H1 (cell line): ENCODE results near the gene ARHGEF12. TPM values are rescaled to one million over a fixed set of nuclear protein-coding genes. Genes with fewer than 3 reads are reported as not detected.

Source experiments
- CTCF ChIA-PET: fragments of 300-600 bp; sonication (Branson Sonifier 250); formaldehyde crosslinking; loops from one replicate; lab custom pipeline; 2021; ENCODE audit not compliant: partially characterized antibody; lab: Charles Lee
- POLR2A ChIA-PET: fragments of 300-600 bp; sonication (Branson Sonifier 250); formaldehyde crosslinking; loops from one replicate; lab custom pipeline; 2021; ENCODE audit warnings: inconsistent platforms; ENCODE audit not compliant: partially characterized antibody; lab: Charles Lee
- DNase-seq, 2 experiments: peaks; one replicate each; pipeline versions ENCODE4 v3.0.0 to v3.0.0-alpha.2; 2010 to 2022; ENCODE audit warnings: low spot score in 2 of 2, low read depth in 1 of 2, mixed read lengths in 1 of 2
- FAIRE-seq: peaks from 2 replicates; lab custom pipeline; 2011; peaks lifted over from hg19 to GRCh38; lab: Jason Lieb, UNC
- H2AFZ ChIP-seq: 2 replicates; pipeline ENCODE4 v1.8.1; 2012; ENCODE audit warnings: low read length, inconsistent platforms
- H2AK5ac ChIP-seq: 2 replicates; pipeline ENCODE4 v1.6.1; 2013; ENCODE audit warnings: low read depth, low read length
- H2BK120ac ChIP-seq: replicated peaks from 2 replicates; pipeline ENCODE3; 2013; ENCODE audit warnings: low read depth, low read length, inconsistent platforms
- H2BK12ac ChIP-seq: 2 replicates; pipeline ENCODE4 v1.6.1; 2013; ENCODE audit warnings: low read depth, low read length
- H2BK15ac ChIP-seq: 2 replicates; pipeline ENCODE4 v1.6.1; 2013; ENCODE audit warnings: low read length
- H2BK20ac ChIP-seq: 2 replicates; pipeline ENCODE4 v1.6.1; 2013; ENCODE audit warnings: low read length
- H2BK5ac ChIP-seq: 2 replicates; pipeline ENCODE4 v1.6.1; 2013; ENCODE audit warnings: low read depth, low read length
- H3K14ac ChIP-seq: 2 replicates; pipeline ENCODE4 v1.6.1; 2013; ENCODE audit warnings: inconsistent platforms; ENCODE audit not compliant: insufficient read length
- H3K18ac ChIP-seq: 2 replicates; pipeline ENCODE4 v1.6.1; 2013; ENCODE audit warnings: low read length; ENCODE audit errors: extremely low read depth
- H3K23ac ChIP-seq: 2 replicates; pipeline ENCODE4 v1.6.1; 2013; ENCODE audit warnings: inconsistent platforms; ENCODE audit not compliant: insufficient read length
- H3K23me2 ChIP-seq: 2 replicates; pipeline ENCODE4 v1.6.1; 2013; ENCODE audit warnings: low read depth, low read length
- H3K27ac ChIP-seq: 2 replicates; pipeline ENCODE4 v1.6.1; 2011; ENCODE audit warnings: low read depth, low read length, inconsistent platforms
- H3K27me3 ChIP-seq, 4 experiments: replicated peaks in 1 of 4; 1 replicate in 1 of 4; 2 replicates in 3 of 4; pipeline versions ENCODE4 v1.6.1 to v1.8.1; 2011 to 2013; ENCODE audit warnings: low read length in 3 of 4, mild to moderate bottlenecking in 3 of 4, inconsistent platforms in 2 of 4, mixed read lengths in 2 of 4, moderate library complexity in 1 of 4; ENCODE audit not compliant: control insufficient read depth in 3 of 4, insufficient read depth in 3 of 4; ENCODE audit errors: extremely low read depth in 1 of 4
- H3K36me3 ChIP-seq, 4 experiments: 2 replicates each; pipeline versions ENCODE4 v1.6.1 to v1.8.1; 2011 to 2013; ENCODE audit warnings: mild to moderate bottlenecking in 4 of 4, low read length in 3 of 4, moderate library complexity in 2 of 4, control low read depth in 1 of 4, inconsistent platforms in 1 of 4; ENCODE audit not compliant: insufficient read depth in 4 of 4, control insufficient read depth in 2 of 4
- H3K4ac ChIP-seq: replicated peaks from 2 replicates; pipeline ENCODE3; 2013; ENCODE audit warnings: low read length, low read depth, mixed read lengths, inconsistent platforms; ENCODE audit not compliant: insufficient read length
- H3K4me1 ChIP-seq, 4 experiments: replicated peaks in 1 of 4; 1 replicate in 1 of 4; 2 replicates in 3 of 4; pipeline versions ENCODE4 v1.6.1 to v1.8.1; 2011 to 2013; ENCODE audit warnings: low read length in 3 of 4, inconsistent platforms in 2 of 4, mixed read lengths in 1 of 4; ENCODE audit not compliant: insufficient read depth in 4 of 4, control insufficient read depth in 3 of 4
- H3K4me2 ChIP-seq, 2 experiments: 2 replicates each; pipeline versions ENCODE4 v1.6.1 to v1.8.1; 2011 to 2013; ENCODE audit warnings: low read depth in 2 of 2, low read length in 2 of 2, control low read depth in 1 of 2, inconsistent platforms in 1 of 2, mild to moderate bottlenecking in 1 of 2; ENCODE audit not compliant: insufficient read depth in 1 of 2
- H3K4me3 ChIP-seq, 4 experiments: fragments of 200-600, 300-600 bp in 1 of 4; sonication (generic), shearing (Covaris generic), sonication (Bioruptor Twin) in 1 of 4; 2 replicates each; pipeline versions ENCODE4 v1.5.1 to v1.8.1; 2011 to 2016; ENCODE audit warnings: low read length in 4 of 4, low read depth in 3 of 4, control low read depth in 2 of 4, inconsistent platforms in 2 of 4, mild to moderate bottlenecking in 2 of 4, mixed read lengths in 1 of 4, moderate library complexity in 1 of 4; ENCODE audit not compliant: insufficient read depth in 2 of 4; ENCODE audit errors: extremely low read depth in 1 of 4
- H3K56ac ChIP-seq: replicated peaks from 2 replicates; pipeline ENCODE3; 2013; ENCODE audit warnings: low read depth, mild to moderate bottlenecking, mixed read lengths, low read length, inconsistent platforms; ENCODE audit not compliant: insufficient read length
- H3K79me1 ChIP-seq: 2 replicates; pipeline ENCODE4 v1.6.1; 2013; ENCODE audit warnings: low read depth, low read length, control low read depth
- H3K79me2 ChIP-seq, 2 experiments: 2 replicates each; pipeline versions ENCODE4 v1.6.1 to v1.8.1; 2012 to 2013; ENCODE audit warnings: low read length in 2 of 2, mild to moderate bottlenecking in 2 of 2, inconsistent platforms in 1 of 2; ENCODE audit not compliant: insufficient read depth in 2 of 2, control insufficient read depth in 1 of 2
- H3K9ac ChIP-seq, 4 experiments: replicated peaks in 1 of 4; 1 replicate in 1 of 4; 2 replicates in 3 of 4; pipeline versions ENCODE4 v1.6.1 to v1.8.1; 2011 to 2013; ENCODE audit warnings: low read depth in 3 of 4, low read length in 3 of 4, control low read depth in 2 of 4, mild to moderate bottlenecking in 2 of 4, moderate library complexity in 2 of 4, inconsistent platforms in 1 of 4; ENCODE audit errors: extremely low read depth in 1 of 4
- H3K9me3 ChIP-seq, 2 experiments: 2 replicates each; pipeline versions ENCODE4 v1.6.1 to v1.8.1; 2012 to 2013; ENCODE audit warnings: mild to moderate bottlenecking in 2 of 2, moderate library complexity in 2 of 2, control low read depth in 1 of 2, inconsistent platforms in 1 of 2, low read depth in 1 of 2, low read length in 1 of 2, mixed read lengths in 1 of 2; ENCODE audit not compliant: insufficient read depth in 2 of 2
- H4K20me1 ChIP-seq, 2 experiments: replicated peaks in 1 of 2; 2 replicates each; pipeline versions ENCODE3 to v1.8.1; 2011 to 2013; ENCODE audit warnings: inconsistent platforms in 2 of 2, low read length in 2 of 2, mild to moderate bottlenecking in 1 of 2; ENCODE audit not compliant: insufficient read depth in 2 of 2, control insufficient read depth in 1 of 2
- H4K5ac ChIP-seq: 2 replicates; pipeline ENCODE4 v1.6.1; 2013; ENCODE audit warnings: low read length, low read depth, mixed read lengths, inconsistent platforms; ENCODE audit not compliant: insufficient read length
- H4K8ac ChIP-seq: 2 replicates; pipeline ENCODE4 v1.8.0; 2013; ENCODE audit warnings: mild to moderate bottlenecking, moderate library complexity, low read length, inconsistent platforms; ENCODE audit not compliant: insufficient read depth; ENCODE audit errors: extremely low read depth
- H4K91ac ChIP-seq: replicated peaks from 2 replicates; pipeline ENCODE3; 2013; ENCODE audit warnings: low read length, mixed read lengths, inconsistent platforms; ENCODE audit not compliant: insufficient read length
- ASH2L ChIP-seq: fragments of 200-600, 300-600 bp; sonication (generic); IDR thresholded peaks from one replicate; pipeline ENCODE4 v1.7.1; 2017; ENCODE audit warnings: low read length
- BACH1 ChIP-seq: IDR thresholded peaks from 2 replicates; pipeline ENCODE4 v1.6.1; 2012; ENCODE audit warnings: low read length, improper control_type of control experiment
- BCL11A ChIP-seq, 2 experiments: IDR thresholded peaks; one replicate each; pipeline ENCODE4 v1.6.1; 2011; ENCODE audit warnings: low read depth in 2 of 2, low read length in 2 of 2, mild to moderate bottlenecking in 2 of 2
- HDAC6 ChIP-seq: IDR thresholded peaks from one replicate; pipeline ENCODE4 v1.7.1; 2012; ENCODE audit warnings: low read depth, mild to moderate bottlenecking, inconsistent platforms, low read length, moderate library complexity
- JUND ChIP-seq: IDR thresholded peaks from 2 replicates; pipeline ENCODE4 v1.6.1; 2011; ENCODE audit warnings: mild to moderate bottlenecking, improper control_type of control experiment, low read length
- KDM4A ChIP-seq: IDR thresholded peaks from one replicate; pipeline ENCODE4 v1.7.1; 2012; ENCODE audit warnings: low read depth, mild to moderate bottlenecking, moderate library complexity, low read length, inconsistent platforms; ENCODE audit not compliant: severe bottlenecking
- PHF8 ChIP-seq: fragments of 200-600 bp; sonication (generic); conservative IDR thresholded peaks from 2 replicates; pipeline ENCODE4 v1.7.1; 2012; ENCODE audit warnings: low read depth, mild to moderate bottlenecking, inconsistent platforms, low read length, moderate library complexity
- RAD21 ChIP-seq, 2 experiments: IDR thresholded peaks in 1 of 2; conservative IDR thresholded peaks in 1 of 2; 2 replicates each; pipeline ENCODE4 v1.6.1; 2011; ENCODE audit warnings: low read depth in 2 of 2, low read length in 2 of 2, improper control_type of control experiment in 1 of 2, inconsistent platforms in 1 of 2, mild to moderate bottlenecking in 1 of 2, moderate library complexity in 1 of 2
- SIX5 ChIP-seq: IDR thresholded peaks from 2 replicates; pipeline ENCODE4 v1.6.1; 2011; ENCODE audit warnings: mild to moderate bottlenecking, low read depth, low read length
- YY1 ChIP-seq: IDR thresholded peaks from 2 replicates; pipeline ENCODE4 v1.6.1; 2011; ENCODE audit warnings: low read depth, mild to moderate bottlenecking, low read length
- WGBS, 2 experiments: shearing (Covaris generic) in 1 of 2; methylation state at CpG; one replicate each; pipeline versions ENCODE4 v1.1.6 to v1.1.7; 2013 to 2015; ENCODE audit warnings: low lambda C conversion rate in 2 of 2, mixed read lengths in 2 of 2, inconsistent platforms in 1 of 2, low coverage in 1 of 2, missing lambda C conversion rate in 1 of 2; ENCODE audit not compliant: insufficient replicate concordance in 2 of 2, insufficient coverage in 1 of 2, insufficient read length in 1 of 2; ENCODE audit errors: extremely low coverage in 1 of 2, missing lambda C conversion rate in 1 of 2; 5-methylcytosine and 5-hydroxymethylcytosine counted together
- polyA plus RNA-seq, 7 experiments: library from polyadenylated mRNA; depleted of rRNA in 3 of 7; stranded (reverse) in 5 of 7; unstranded in 2 of 7; fragments of >200 nt in 5 of 7; fragments of 200-250 nt in 2 of 7; gene quantifications; 1 replicate in 5 of 7; 2 replicates in 1 of 7; 4 replicates in 1 of 7; pipeline versions ENCODE4 v1.2.1 to v1.2.3, GENCODE V29; 2011 to 2013; ENCODE audit warnings: missing spikeins in 2 of 7, mixed read lengths in 2 of 7
- total RNA-seq: library from RNA; stranded (reverse); fragmentation: NEBNext Ultra II Directional; extraction: Animal tissue kit (Norgen Biotek cat#: 25700); gene quantifications from 2 replicates; pipeline ENCODE4 v1.2.1, GENCODE V29; 2021

ARHGEF12 gene
- total and polyA plus RNA-seq, 2 of the 8 experiments (the other 6 are each of a cell fraction or from before 2014, with no cell fraction given): 5.1 to 33.7 TPM

DNA sequence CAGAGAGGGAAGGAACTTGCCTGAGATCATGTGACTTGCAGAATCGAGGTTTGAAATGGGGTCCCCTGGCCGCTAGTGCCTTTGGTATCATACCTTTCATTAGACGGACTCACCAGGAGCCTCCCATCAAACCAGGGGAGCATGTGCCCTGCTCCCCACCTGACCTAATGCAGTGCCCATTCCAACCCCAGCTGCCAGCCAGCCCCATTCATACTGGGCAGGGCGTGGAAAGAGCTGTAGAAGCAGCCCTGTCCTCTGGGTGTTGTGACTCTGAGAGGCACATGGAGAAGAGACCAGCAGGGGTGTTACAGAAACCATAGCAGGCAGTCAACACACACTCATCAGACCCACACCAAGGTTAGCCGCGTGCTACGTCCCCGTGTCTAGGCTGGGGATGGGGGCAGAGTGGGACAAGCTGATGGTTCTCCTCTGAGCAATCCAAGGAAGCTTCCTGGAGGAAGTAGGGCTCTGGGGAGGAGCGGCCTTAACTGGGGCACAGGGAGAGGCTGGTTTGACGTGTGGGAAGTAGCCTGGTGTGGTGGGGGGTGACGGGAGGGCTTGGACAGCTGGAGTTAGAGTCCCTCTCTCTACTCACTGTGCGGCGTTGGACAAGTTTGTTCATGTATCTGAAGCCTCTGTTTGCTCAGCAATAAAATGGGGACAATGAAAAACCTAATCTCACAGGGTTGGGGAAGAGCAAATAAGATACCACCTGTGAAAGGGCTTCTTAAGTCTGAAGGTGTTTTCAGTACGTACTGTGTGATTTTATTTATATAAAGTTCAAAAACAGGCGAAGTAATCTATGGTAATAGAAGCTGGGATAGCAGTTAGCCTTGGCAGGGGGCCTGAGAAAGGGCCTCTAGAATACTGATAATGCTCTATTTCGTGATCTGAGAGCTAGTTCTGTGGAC lies 189.3 kb downstream of the ARHGEF12 start:
- DNase-seq (no peak), FAIRE-seq (no peak)
- H2BK20ac ChIP-seq: peak overlapping the region; percentile 48; the same call in 1 of the 2 replicates
- H3K79me2 ChIP-seq: no peaks in the 10 kb centered on the region
- peak overlapping the region; percentile 63; the same call in 1 of the 2 replicates for H2BK12ac ChIP-seq
- no peak overlapping the region for H4K8ac ChIP-seq
- no peaks in the 10 kb centered on the region for H4K20me1 ChIP-seq
- no peak overlapping the region for H4K5ac ChIP-seq
- ChIA-PET POLR2A (interaction anchor here (1.0 kb wide), 1 partner anchor 40 kb away, joined by 3 read pairs; no protein-coding TSS in a partner anchor), CTCF (interaction anchor here (0.9 to 1.3 kb wide), 8 partner anchors 9 to 389 kb away, joined by 3 to 4 read pairs (median 3); no protein-coding TSS in a partner anchor)
- no peak overlapping the region; the same call in 1 of the 2 replicates for H2BK15ac ChIP-seq
- H3K18ac ChIP-seq: peak overlapping the region; percentile 22; the same call in 1 of the 2 replicates
- H4K91ac ChIP-seq: no peak overlapping the region
- peaks cover 3 to 28% (median 16%) of the 10 kb centered on the region in 4 experiments for H3K4me1 ChIP-seq
- no peaks in the 10 kb centered on the region; the same call in 1 of the 2 replicates for H3K23me2 ChIP-seq
- H3K14ac ChIP-seq: no peak overlapping the region
- no peak overlapping the region for H3K4me2 ChIP-seq
- no peak overlapping the region for H2BK120ac ChIP-seq
- no peak overlapping the region for H2BK5ac ChIP-seq
- H3K27me3 ChIP-seq: no peaks in the 10 kb centered on the region; a peak in 2 of 7 replicates
- no peaks in the 10 kb centered on the region for H3K79me1 ChIP-seq
- H2AFZ ChIP-seq: no peak overlapping the region
- H3K27ac ChIP-seq: no peak overlapping the region
- no peak overlapping the region for H3K4me3 ChIP-seq
- no peak overlapping the region for H3K23ac ChIP-seq
- H3K9me3 ChIP-seq: peaks cover 0 to 3% of the 10 kb centered on the region in 2 experiments; a peak in 1 of 4 replicates
- no peak overlapping the region for H3K56ac ChIP-seq
- no peaks in the 10 kb centered on the region for H3K36me3 ChIP-seq
- TF ChIP-seq BCL11A (IDR thresholded peaks at IDR 0.05; ENCODE audit: low read depth in 2 of 2, low read length in 2 of 2): no peak
- no peak for TF ChIP-seq YY1
- TF ChIP-seq ASH2L: no peak
- TF ChIP-seq RAD21 (IDR thresholded peaks at IDR 0.05 in 1 of 2, conservative IDR thresholded peaks at IDR 0.05 in 1 of 2; ENCODE audit: low read depth in 2 of 2, low read length in 2 of 2): no peak
- TF ChIP-seq JUND: no peak
- TF ChIP-seq PHF8: no peak
- no peak for TF ChIP-seq HDAC6
- TF ChIP-seq SIX5: no peak
- TF ChIP-seq BACH1: no peak
- no peak for TF ChIP-seq KDM4A
- H2AK5ac ChIP-seq: no peak overlapping the region
- H3K9ac ChIP-seq: no peak overlapping the region
- 92% methylated on average over 16 of the region's 16 CpGs; no CpG with 5 or more reads in 1 of the 2 experiments for WGBS, 2 experiments
- no peak overlapping the region for H3K4ac ChIP-seq
